Central memory CD4-positive, alpha-beta T cell (primary cell): ENCODE measurements around the gene OAF.

ENCODE experiments used
- DNase-seq: peaks from one replicate; pipeline ENCODE4 v3.0.0; 2022

The OAF gene

GRCh38 chr11:120184371-120184945 is 26.4 kb upstream of the OAF start:
- no peak for DNase-seq

- no peak for DNase-seq
These were observed 25.7 kb upstream of the OAF start for GRCh38 chr11:120184946-120185705.

GRCh38 chr11:120185706-120186455 is 25.0 kb upstream of the OAF start:
- no peak for DNase-seq

GRCh38 chr11:120186456-120186773 is 24.4 kb upstream of the OAF start:
- DNase-seq, result no peak

GRCh38 chr11:120186774-120187591 is 23.8 kb upstream of the OAF start:
- no peak for DNase-seq

- DNase-seq, result no peak
These were observed 22.5 kb upstream of the OAF start for GRCh38 chr11:120188371-120188770.

- no peak for DNase-seq
These were observed 21.9 kb upstream of the OAF start for GRCh38 chr11:120188811-120189455.

GRCh38 chr11:120191058-120191457 is 19.8 kb upstream of the OAF start:
- DNase-seq, result no peak

- DNase-seq, result no peak
These were observed 17.8 kb upstream of the OAF start for GRCh38 chr11:120192831-120193625.

- DNase-seq, result no peak
These were observed 16.7 kb upstream of the OAF start for GRCh38 chr11:120194166-120194565.

GRCh38 chr11:120195601-120196320 is 15.1 kb upstream of the OAF start:
- DNase-seq, result no peak

- no peak for DNase-seq
These were observed 14.0 kb upstream of the OAF start for GRCh38 chr11:120196826-120197225.

- no peak for DNase-seq
These were observed 13.5 kb upstream of the OAF start for GRCh38 chr11:120197251-120197891.

GRCh38 chr11:120197977-120198376 is 12.9 kb upstream of the OAF start:
- DNase-seq, result no peak

- DNase-seq, result no peak
These were observed 12.4 kb upstream of the OAF start for GRCh38 chr11:120198403-120198786.

GRCh38 chr11:120198787-120199469 is 11.9 kb upstream of the OAF start:
- DNase-seq, result no peak

GRCh38 chr11:120199613-120200012 is 11.2 kb upstream of the OAF start:
- DNase-seq, result no peak

GRCh38 chr11:120200677-120201076 is 10.2 kb upstream of the OAF start:
- DNase-seq, result no peak

- DNase-seq, result no peak
These were observed 9.2 kb upstream of the OAF start for GRCh38 chr11:120201653-120202052.

- no peak for DNase-seq
These were observed 7.2 kb upstream of the OAF start for GRCh38 chr11:120203626-120204025.
